HepG2 (cell line): ENCODE data around the gene CLTCL1. TPM values are rescaled to one million over a fixed set of nuclear protein-coding genes. Genes with fewer than 3 reads are reported as not detected.

Source experiments
- AHDC1 ChIP-seq: sonication (generic); formaldehyde crosslinking; IDR thresholded peaks from 2 replicates; pipeline ENCODE4 v1.5.1; 2020; ENCODE audit warnings: mild to moderate bottlenecking, missing genetic modification reagents, borderline replicate concordance
- BCL3 ChIP-seq: sonication (generic); formaldehyde crosslinking; IDR thresholded peaks from 2 replicates; pipeline ENCODE4 v1.5.1; 2020; ENCODE audit warnings: mild to moderate bottlenecking, missing genetic modification reagents, moderate library complexity
- FOSL1 ChIP-seq: sonication (generic); formaldehyde crosslinking; IDR thresholded peaks from 2 replicates; pipeline ENCODE4 v1.9.0; 2021; ENCODE audit warnings: missing genetic modification reagents, borderline replicate concordance
- FOXC1 ChIP-seq: sonication (generic); formaldehyde crosslinking; IDR thresholded peaks from 2 replicates; pipeline ENCODE4 v1.8.0; 2022; ENCODE audit warnings: mild to moderate bottlenecking, missing genetic modification reagents, borderline replicate concordance
- RBFOX2 ChIP-seq: fragments of 200-400 bp; formaldehyde crosslinking; IDR thresholded peaks from 2 replicates; pipeline ENCODE4 v1.6.1; 2017; ENCODE audit warnings: low read depth, mild to moderate bottlenecking, low read length
- YEATS2 ChIP-seq: sonication (generic); formaldehyde crosslinking; IDR thresholded peaks from 2 replicates; pipeline ENCODE4 v1.4.0; 2020; ENCODE audit warnings: missing genetic modification reagents, borderline replicate concordance
- ZC3H4 ChIP-seq: sonication (generic); formaldehyde crosslinking; IDR thresholded peaks from 2 replicates; pipeline ENCODE4 v1.4.0; 2020; ENCODE audit warnings: missing genetic modification reagents, borderline replicate concordance
- ZFY ChIP-seq: sonication (generic); formaldehyde crosslinking; IDR thresholded peaks from 2 replicates; pipeline ENCODE4 v1.4.0; 2020; ENCODE audit warnings: missing genetic modification reagents
- ZNF646 ChIP-seq: sonication (generic); formaldehyde crosslinking; IDR thresholded peaks from 2 replicates; pipeline ENCODE4 v1.9.0; 2021; ENCODE audit warnings: mild to moderate bottlenecking, missing genetic modification reagents
- ZNF816 ChIP-seq: sonication (generic); formaldehyde crosslinking; IDR thresholded peaks from 2 replicates; pipeline ENCODE4 v1.8.0; 2022; ENCODE audit warnings: missing genetic modification reagents, mild to moderate bottlenecking, borderline replicate concordance
- polyA plus RNA-seq, 8 experiments: library from polyadenylated mRNA; depleted of rRNA in 3 of 8; stranded (reverse) in 7 of 8; unstranded in 1 of 8; fragments of >200 nt; fragmentation: Illumina TruSeq in 4 of 8; extraction: Trizol in 4 of 8; gene quantifications; 2 replicates each; pipeline versions ENCODE4 v1.2.1 to v1.2.3, GENCODE V29; 2011 to 2016; ENCODE audit warnings: low read depth in 4 of 8, missing spikeins in 1 of 8, mixed read lengths in 1 of 8; ENCODE audit not compliant: insufficient read depth in 1 of 8
- total RNA-seq, 5 experiments: library from RNA; depleted of rRNA; stranded (reverse); fragments of >200 nt; fragmentation: Illumina TruSeq; extraction: Trizol; gene quantifications; 2 replicates each; pipeline ENCODE4 v1.2.3, GENCODE V29; 2016; ENCODE audit warnings: low read depth in 1 of 5

Gene CLTCL1
- total and polyA plus RNA-seq, 2 of the 13 experiments (the other 11 are each of a cell fraction or from before 2014, with no cell fraction given) = 8.1 to 10.9 TPM

- TF ChIP-seq ZNF646 (CRISPR knock-in tag) (no peak), ZFY (CRISPR knock-in tag) (peak; percentile 88), ZNF816 (CRISPR knock-in tag) (0 out of 2 replicates have a peak, but pooled peaks have one; percentile 69), AHDC1 (no peak), FOXC1 (CRISPR knock-in tag) (peak; percentile 74), ZC3H4 (CRISPR knock-in tag) (no peak), BCL3 (CRISPR knock-in tag) (0 out of 2 replicates have a peak, but pooled peaks have one; percentile 52), RBFOX2 (peak; percentile 52), YEATS2 (CRISPR knock-in tag) (peak; percentile 32; the same call in 1 of the 2 replicates), FOSL1 (CRISPR knock-in tag) (no peak)
Measured at GRCh38 chr22:19291580-19292457, at the start of gene CLTCL1 (continued).
